ENCODE data around the gene RNF103.

RNF103 gene

GRCh38 chr2:86613515-86613914 lies 10.2 kb downstream of the RNF103 start:
- TF ChIP-seq GLIS2 (tag by site-specific recombination; IDR thresholded peaks at IDR 0.05), result no peak
- TF ChIP-seq, protein P1, sequence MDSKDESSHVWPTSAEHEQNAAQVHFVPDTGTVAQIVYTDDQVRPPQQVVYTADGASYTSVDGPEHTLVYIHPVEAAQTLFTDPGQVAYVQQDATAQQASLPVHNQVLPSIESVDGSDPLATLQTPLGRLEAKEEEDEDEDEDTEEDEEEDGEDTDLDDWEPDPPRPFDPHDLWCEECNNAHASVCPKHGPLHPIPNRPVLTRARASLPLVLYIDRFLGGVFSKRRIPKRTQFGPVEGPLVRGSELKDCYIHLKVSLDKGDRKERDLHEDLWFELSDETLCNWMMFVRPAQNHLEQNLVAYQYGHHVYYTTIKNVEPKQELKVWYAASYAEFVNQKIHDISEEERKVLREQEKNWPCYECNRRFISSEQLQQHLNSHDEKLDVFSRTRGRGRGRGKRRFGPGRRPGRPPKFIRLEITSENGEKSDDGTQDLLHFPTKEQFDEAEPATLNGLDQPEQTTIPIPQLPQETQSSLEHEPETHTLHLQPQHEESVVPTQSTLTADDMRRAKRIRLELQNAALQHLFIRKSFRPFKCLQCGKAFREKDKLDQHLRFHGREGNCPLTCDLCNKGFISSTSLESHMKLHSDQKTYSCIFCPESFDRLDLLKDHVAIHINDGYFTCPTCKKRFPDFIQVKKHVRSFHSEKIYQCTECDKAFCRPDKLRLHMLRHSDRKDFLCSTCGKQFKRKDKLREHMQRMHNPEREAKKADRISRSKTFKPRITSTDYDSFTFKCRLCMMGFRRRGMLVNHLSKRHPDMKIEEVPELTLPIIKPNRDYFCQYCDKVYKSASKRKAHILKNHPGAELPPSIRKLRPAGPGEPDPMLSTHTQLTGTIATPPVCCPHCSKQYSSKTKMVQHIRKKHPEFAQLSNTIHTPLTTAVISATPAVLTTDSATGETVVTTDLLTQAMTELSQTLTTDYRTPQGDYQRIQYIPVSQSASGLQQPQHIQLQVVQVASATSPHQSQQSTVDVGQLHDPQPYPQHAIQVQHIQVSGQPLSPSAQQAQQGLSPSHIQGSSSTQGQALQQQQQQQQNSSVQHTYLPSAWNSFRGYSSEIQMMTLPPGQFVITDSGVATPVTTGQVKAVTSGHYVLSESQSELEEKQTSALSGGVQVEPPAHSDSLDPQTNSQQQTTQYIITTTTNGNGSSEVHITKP (tag by site-specific recombination; IDR thresholded peaks at IDR 0.05), result no peak
- TF ChIP-seq CTCF (tag by site-specific recombination; IDR thresholded peaks at IDR 0.05), result no peak
- TF ChIP-seq, protein P2, sequence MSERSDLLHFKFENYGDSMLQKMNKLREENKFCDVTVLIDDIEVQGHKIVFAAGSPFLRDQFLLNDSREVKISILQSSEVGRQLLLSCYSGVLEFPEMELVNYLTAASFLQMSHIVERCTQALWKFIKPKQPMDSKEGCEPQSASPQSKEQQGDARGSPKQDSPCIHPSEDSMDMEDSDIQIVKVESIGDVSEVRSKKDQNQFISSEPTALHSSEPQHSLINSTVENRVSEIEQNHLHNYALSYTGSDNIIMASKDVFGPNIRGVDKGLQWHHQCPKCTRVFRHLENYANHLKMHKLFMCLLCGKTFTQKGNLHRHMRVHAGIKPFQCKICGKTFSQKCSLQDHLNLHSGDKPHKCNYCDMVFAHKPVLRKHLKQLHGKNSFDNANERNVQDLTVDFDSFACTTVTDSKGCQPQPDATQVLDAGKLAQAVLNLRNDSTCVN (tag by site-specific recombination; optimal IDR thresholded peaks at IDR 0.05), result no peak
- no peak for TF ChIP-seq ZNF155 (tag by site-specific recombination; IDR thresholded peaks at IDR 0.05)
- TF ChIP-seq HIC1 (tag by site-specific recombination; IDR thresholded peaks at IDR 0.05), result no peak
- TF ChIP-seq ZNF658 (tag by site-specific recombination; IDR thresholded peaks at IDR 0.05), result no peak
- TF ChIP-seq HOXD13 (CRISPR knock-in tag; IDR thresholded peaks at IDR 0.05; ENCODE audit: borderline replicate concordance), result no peak
- TF ChIP-seq, protein P3, sequence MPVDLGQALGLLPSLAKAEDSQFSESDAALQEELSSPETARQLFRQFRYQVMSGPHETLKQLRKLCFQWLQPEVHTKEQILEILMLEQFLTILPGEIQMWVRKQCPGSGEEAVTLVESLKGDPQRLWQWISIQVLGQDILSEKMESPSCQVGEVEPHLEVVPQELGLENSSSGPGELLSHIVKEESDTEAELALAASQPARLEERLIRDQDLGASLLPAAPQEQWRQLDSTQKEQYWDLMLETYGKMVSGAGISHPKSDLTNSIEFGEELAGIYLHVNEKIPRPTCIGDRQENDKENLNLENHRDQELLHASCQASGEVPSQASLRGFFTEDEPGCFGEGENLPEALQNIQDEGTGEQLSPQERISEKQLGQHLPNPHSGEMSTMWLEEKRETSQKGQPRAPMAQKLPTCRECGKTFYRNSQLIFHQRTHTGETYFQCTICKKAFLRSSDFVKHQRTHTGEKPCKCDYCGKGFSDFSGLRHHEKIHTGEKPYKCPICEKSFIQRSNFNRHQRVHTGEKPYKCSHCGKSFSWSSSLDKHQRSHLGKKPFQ (tag by site-specific recombination; IDR thresholded peaks at IDR 0.05), result no peak
- TF ChIP-seq ZNF555 (tag by site-specific recombination; conservative IDR thresholded peaks at IDR 0.05), result no peak
- no peak for TF ChIP-seq ZNF2 (tag by site-specific recombination; IDR thresholded peaks at IDR 0.05)
- TF ChIP-seq PBX3 (CRISPR knock-in tag; IDR thresholded peaks at IDR 0.05), result no peak
- TF ChIP-seq KLF17 (tag by site-specific recombination; IDR thresholded peaks at IDR 0.05), result no peak
- TF ChIP-seq, protein P4, sequence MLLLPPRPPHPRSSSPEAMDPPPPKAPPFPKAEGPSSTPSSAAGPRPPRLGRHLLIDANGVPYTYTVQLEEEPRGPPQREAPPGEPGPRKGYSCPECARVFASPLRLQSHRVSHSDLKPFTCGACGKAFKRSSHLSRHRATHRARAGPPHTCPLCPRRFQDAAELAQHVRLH (tag by site-specific recombination; IDR thresholded peaks at IDR 0.05), result no peak
- TF ChIP-seq ZNF513 (tag by site-specific recombination; IDR thresholded peaks at IDR 0.05), result no peak
- no peak for TF ChIP-seq ZNF514 (tag by site-specific recombination; IDR thresholded peaks at IDR 0.05)
- Histone ChIP-seq H3K36me3 (ENCODE audit: control insufficient read depth in 2 of 2, insufficient read depth in 1 of 2, low read length in 2 of 2) (peaks cover 40 to 88% of the 10 kb centered on the region in 2 experiments), H3K27ac (ENCODE audit: extremely low read depth, low read depth, low read length) (no peak overlapping the region), H3K9me3 (ENCODE audit: control insufficient read depth, insufficient read depth, low read depth, low read length) (no peaks in the 10 kb centered on the region), H3K4me3 (ENCODE audit: low read depth, low read length) (no peak overlapping the region), H3K4me1 (ENCODE audit: control insufficient read depth, insufficient read depth, low read length) (no peaks in the 10 kb centered on the region)
- ChIA-PET POLR2A (no interaction called here), CTCF (interaction anchor here (0.6 kb wide), 1 partner anchor 487 kb away, joined by 3 read pairs; no protein-coding TSS in a partner anchor)

All from HEK293 (cell line).